SK-N-MC (cell line): ENCODE results near the gene PELI2.

Source experiments
- DNase-seq: peaks from one replicate; pipeline ENCODE4 v3.0.0-alpha.2; 2011; ENCODE audit warnings: low read depth, low spot score
- H3K27ac ChIP-seq: fragments of 200-600 bp; sonication (generic); 2 replicates; pipeline ENCODE4 v1.5.1; 2016; ENCODE audit warnings: mixed run types
- H3K36me3 ChIP-seq: fragments of 200-600 bp; sonication (generic); 2 replicates; pipeline ENCODE4 v1.6.1; 2017; ENCODE audit warnings: antibody characterized with exemption, low read length, mixed read lengths; ENCODE audit not compliant: insufficient read depth
- H3K4me3 ChIP-seq: fragments of 200-600 bp; sonication (generic); 2 replicates; pipeline ENCODE4 v1.5.1; 2016
- H3K9ac ChIP-seq: fragments of 200-600 bp; sonication (generic); 2 replicates; pipeline ENCODE4 v1.8.0; 2017; ENCODE audit warnings: mixed run types, mixed read lengths; ENCODE audit not compliant: insufficient read length
- H3K9me3 ChIP-seq: fragments of 200-600 bp; sonication (generic); 2 replicates; pipeline ENCODE4 v1.6.1; 2017; ENCODE audit warnings: low read depth, mild to moderate bottlenecking, antibody characterized with exemption, low read length, moderate library complexity, mixed read lengths
- EZH2 ChIP-seq: fragments of 200-600 bp; sonication (generic); IDR thresholded peaks from one replicate; pipeline ENCODE4 v1.6.1; 2017; ENCODE audit warnings: antibody characterized with exemption
- FOXP2 ChIP-seq: optimal IDR thresholded peaks from 2 replicates; pipeline ENCODE3; 2011; ENCODE audit warnings: mild to moderate bottlenecking, moderate library complexity; ENCODE audit not compliant: insufficient read depth; ENCODE audit errors: extremely low read length, control extremely low read depth
- POLR2AphosphoS5 ChIP-seq: IDR thresholded peaks from 2 replicates; pipeline ENCODE4 v1.6.1; 2012; ENCODE audit warnings: mild to moderate bottlenecking, low read depth, low read length, borderline replicate concordance

PELI2 gene

GRCh38 chr14:56124327-56124726 is 6.1 kb downstream of the PELI2 start:
- Histone ChIP-seq H3K9me3 (no peaks in the 10 kb centered on the region), H3K27ac (peak overlapping the region; percentile 32; the same call in 1 of the 2 replicates), H3K36me3 (no peaks in the 10 kb centered on the region), H3K9ac (no peak overlapping the region), H3K4me3 (peak overlapping the region; percentile 49)
- no peak for DNase-seq
- TF ChIP-seq EZH2, result no peak
- no peak for TF ChIP-seq FOXP2
- TF ChIP-seq POLR2AphosphoS5, result no peak

- no peak for DNase-seq
- H3K9ac ChIP-seq, result no peak overlapping the region
- TF ChIP-seq EZH2, result no peak
- no peak for TF ChIP-seq FOXP2
- no peak for TF ChIP-seq POLR2AphosphoS5
- no peaks in the 10 kb centered on the region for H3K9me3 ChIP-seq
- H3K36me3 ChIP-seq, result no peaks in the 10 kb centered on the region
- no peak overlapping the region for H3K27ac ChIP-seq
- H3K4me3 ChIP-seq, result no peak overlapping the region
Observed at GRCh38 chr14:56125772-56126636, 7.8 kb downstream of the PELI2 start.

GRCh38 chr14:56126637-56126913 is 8.4 kb downstream of the PELI2 start:
- Histone ChIP-seq H3K4me3 (no peak overlapping the region), H3K9me3 (no peaks in the 10 kb centered on the region), H3K36me3 (no peaks in the 10 kb centered on the region), H3K9ac (no peak overlapping the region), H3K27ac (no peak overlapping the region)
- DNase-seq, result no peak
- TF ChIP-seq FOXP2, result no peak
- TF ChIP-seq EZH2, result no peak
- no peak for TF ChIP-seq POLR2AphosphoS5

GRCh38 chr14:56127156-56127555 is 8.9 kb downstream of the PELI2 start:
- Histone ChIP-seq H3K27ac (no peak overlapping the region), H3K4me3 (no peak overlapping the region), H3K36me3 (no peaks in the 10 kb centered on the region), H3K9ac (no peak overlapping the region), H3K9me3 (no peaks in the 10 kb centered on the region)
- DNase-seq, result no peak
- no peak for TF ChIP-seq FOXP2

- no peak for DNase-seq
- H3K36me3 ChIP-seq, result no peaks in the 10 kb centered on the region
Observed at GRCh38 chr14:56129092-56129491, 10.9 kb downstream of the PELI2 start.

GRCh38 chr14:56129933-56130332 is 11.7 kb downstream of the PELI2 start:
- no peaks in the 10 kb centered on the region for H3K36me3 ChIP-seq
- no peak overlapping the region; the same call in 1 of the 2 replicates for H3K27ac ChIP-seq
- H3K9me3 ChIP-seq, result no peaks in the 10 kb centered on the region
- no peak for DNase-seq
- TF ChIP-seq POLR2AphosphoS5, result no peak
- TF ChIP-seq FOXP2, result no peak
- no peak overlapping the region for H3K9ac ChIP-seq
- 0 out of 2 replicates have a peak overlapping the region, but pooled peaks have one; percentile 5 for H3K4me3 ChIP-seq

More at GRCh38 chr14:56129092-56129491, 10.9 kb downstream of the PELI2 start:
- H3K9ac ChIP-seq, result no peak overlapping the region
- TF ChIP-seq POLR2AphosphoS5, result no peak
- TF ChIP-seq FOXP2, result no peak
- no peak for TF ChIP-seq EZH2
- H3K4me3 ChIP-seq, result no peak overlapping the region
- H3K9me3 ChIP-seq, result no peaks in the 10 kb centered on the region
- H3K27ac ChIP-seq, result no peak overlapping the region

GRCh38 chr14:56131004-56131864 is 13.0 kb downstream of the PELI2 start:
- TF ChIP-seq FOXP2, result no peak
- no peak for TF ChIP-seq EZH2
- no peak for TF ChIP-seq POLR2AphosphoS5
- no peaks in the 10 kb centered on the region for H3K9me3 ChIP-seq
- H3K9ac ChIP-seq, result no peak overlapping the region
- no peaks in the 10 kb centered on the region for H3K36me3 ChIP-seq
- DNase-seq, result no peak
- peak overlapping the region; percentile 42 for H3K27ac ChIP-seq
- no peak overlapping the region for H3K4me3 ChIP-seq

- no peaks in the 10 kb centered on the region for H3K9me3 ChIP-seq
- TF ChIP-seq EZH2, result no peak
- H3K4me3 ChIP-seq, result no peak overlapping the region
- 0 out of 2 replicates have a peak overlapping the region, but pooled peaks have one; percentile 22 for H3K27ac ChIP-seq
- H3K9ac ChIP-seq, result no peak overlapping the region
- no peak for DNase-seq
- no peaks in the 10 kb centered on the region for H3K36me3 ChIP-seq
Observed at GRCh38 chr14:56131865-56132833, 13.9 kb downstream of the PELI2 start.
